K562 (cell line): ENCODE data around the gene NAT14. TPM values are rescaled to one million over a fixed set of nuclear protein-coding genes. Genes with fewer than 3 reads are reported as not detected.

ENCODE experiments used
- ATAC-seq: fragments of 200-7000 bp; cut with Tn5 transposase; 3 replicates; pipeline ENCODE4 v1.9.1; 2020; ENCODE audit warnings: moderate library complexity
- BruUV-seq: library from RNA; stranded (reverse); fragments of 400-500 nt; replicated peaks from 2 replicates; lab custom pipeline; 2021; lab: Mats Ljungman, UMichigan
- CTCF ChIA-PET: fragments of 300-600 bp; formaldehyde crosslinking; extraction: SDS; loops from one replicate; lab custom pipeline; 2021; ENCODE audit warnings: low intra/inter-chr PET ratio; lab: Yijun Ruan, JAX
- POLR2A ChIA-PET: fragments of 300-600, 350-650 bp; sonication (Branson Sonifier 250); formaldehyde crosslinking; extraction: SDS; loops from one replicate; lab custom pipeline; 2021; ENCODE audit warnings: antibody characterized with exemption, inconsistent platforms; lab: Yijun Ruan, JAX
- DNase-seq, 4 experiments: peaks; one replicate each; pipeline versions ENCODE4 v3.0.0 to v3.0.0-alpha.2; 2011 to 2018; ENCODE audit warnings: low spot score in 3 of 4, mixed read lengths in 3 of 4; ENCODE audit errors: extremely low read depth in 1 of 4
- FAIRE-seq: peaks from 2 replicates; lab custom pipeline; 2011; peaks lifted over from hg19 to GRCh38; lab: Jason Lieb, UNC
- H2AFZ ChIP-seq: 2 replicates; pipeline ENCODE4 v1.6.0; 2011; ENCODE audit warnings: low read depth, low read length, control low read depth, inconsistent platforms
- H3K27ac ChIP-seq: fragments of 200-600 bp; 3 replicates; pipeline ENCODE4 v1.8.0; 2011; ENCODE audit warnings: low read depth, mild to moderate bottlenecking, control low read depth, inconsistent platforms, low read length, moderate library complexity, mixed read lengths; ENCODE audit errors: extremely low read depth
- H3K27me3 ChIP-seq, 2 experiments: fragments of 300-600 bp in 1 of 2; 2 replicates in 1 of 2; 3 replicates in 1 of 2; pipeline versions ENCODE4 v1.6.0 to v1.8.0; 2011; ENCODE audit warnings: inconsistent platforms in 2 of 2, low read length in 2 of 2, mild to moderate bottlenecking in 1 of 2, mixed read lengths in 1 of 2, moderate library complexity in 1 of 2; ENCODE audit not compliant: control insufficient read depth in 2 of 2, insufficient read depth in 2 of 2
- H3K36me3 ChIP-seq: fragments of 300-600 bp; 3 replicates; pipeline ENCODE4 v1.8.0; 2011; ENCODE audit warnings: mild to moderate bottlenecking, low read length, inconsistent platforms; ENCODE audit not compliant: control insufficient read depth, insufficient read depth
- H3K4me1 ChIP-seq, 2 experiments: fragments of 200-600 bp in 1 of 2; replicated peaks in 1 of 2; 2 replicates in 1 of 2; 3 replicates in 1 of 2; pipeline versions ENCODE4 v1.5.1 to v1.8.0; 2011; ENCODE audit warnings: inconsistent platforms in 2 of 2, low read length in 2 of 2, mild to moderate bottlenecking in 1 of 2, mixed read lengths in 1 of 2, moderate library complexity in 1 of 2; ENCODE audit not compliant: control insufficient read depth in 2 of 2, insufficient read depth in 2 of 2
- H3K4me2 ChIP-seq: 2 replicates; pipeline ENCODE4 v1.6.1; 2011; ENCODE audit warnings: low read length, control low read depth, inconsistent platforms, mixed read lengths; ENCODE audit not compliant: insufficient read depth
- H3K4me3 ChIP-seq: fragments of 200-600 bp; sonication (generic), shearing (Covaris generic); 2 replicates; pipeline ENCODE4 v1.5.1; 2016; ENCODE audit warnings: control low read depth, inconsistent platforms
- H3K79me2 ChIP-seq: fragments of 200-600 bp; 3 replicates; pipeline ENCODE4 v1.8.0; 2011; ENCODE audit warnings: low read length, inconsistent platforms; ENCODE audit not compliant: control insufficient read depth, insufficient read depth
- H3K9ac ChIP-seq, 2 experiments: 2 replicates each; pipeline versions ENCODE4 v1.6.0 to v1.6.1; 2011; ENCODE audit warnings: low read depth in 2 of 2, low read length in 2 of 2, control low read depth in 1 of 2, inconsistent platforms in 1 of 2, mild to moderate bottlenecking in 1 of 2, mixed read lengths in 1 of 2; ENCODE audit not compliant: insufficient read depth in 1 of 2
- H3K9me1 ChIP-seq: one replicate; pipeline ENCODE4 v1.6.0; 2011; ENCODE audit warnings: inconsistent platforms, mild to moderate bottlenecking, low read length, moderate library complexity; ENCODE audit not compliant: control insufficient read depth, insufficient read depth
- H3K9me3 ChIP-seq: replicated peaks from 2 replicates; pipeline ENCODE4 v1.5.1; 2011; ENCODE audit warnings: low read depth, low read length, inconsistent platforms; ENCODE audit not compliant: control insufficient read depth, insufficient read depth
- H4K20me1 ChIP-seq: replicated peaks from 2 replicates; pipeline ENCODE4 v1.6.1; 2011; ENCODE audit warnings: low read length, inconsistent platforms, mixed read lengths; ENCODE audit not compliant: control insufficient read depth, insufficient read depth
- CBX3 ChIP-seq, 2 experiments: IDR thresholded peaks; 1 replicate in 1 of 2; 2 replicates in 1 of 2; pipeline ENCODE4 v1.6.1; 2012; ENCODE audit warnings: inconsistent platforms in 2 of 2, low read length in 2 of 2, borderline replicate concordance in 1 of 2, control low read depth in 1 of 2
- DPF2 ChIP-seq: fragments of 450-650 bp; IDR thresholded peaks from 2 replicates; pipeline ENCODE4 v1.6.1; 2016
- ELF1 ChIP-seq: fragments of 200-800 bp; sonication (Bioruptor generic); IDR thresholded peaks from 2 replicates; pipeline ENCODE4 v1.6.1; 2016; ENCODE audit warnings: missing genetic modification characterization, missing compliant biosample characterization
- FOXA1 ChIP-seq: fragments of 450-650 bp; IDR thresholded peaks from 2 replicates; pipeline ENCODE4 v1.6.1; 2016; ENCODE audit warnings: mild to moderate bottlenecking, borderline replicate concordance
- HDAC1 ChIP-seq, 2 experiments: fragments of 450-650 bp; IDR thresholded peaks; 2 replicates each; pipeline ENCODE4 v1.6.1; 2016 to 2017; ENCODE audit warnings: inconsistent platforms in 1 of 2, mild to moderate bottlenecking in 1 of 2, moderate library complexity in 1 of 2
- KAT7 ChIP-seq: sonication (generic); formaldehyde crosslinking; IDR thresholded peaks from 2 replicates; pipeline ENCODE4 v1.8.0; 2022; ENCODE audit warnings: missing genetic modification reagents, mild to moderate bottlenecking, borderline replicate concordance
- NFRKB ChIP-seq: fragments of 450-650 bp; IDR thresholded peaks from 2 replicates; pipeline ENCODE4 v1.6.1; 2016; ENCODE audit warnings: low read depth
- POLR2A ChIP-seq: fragments of 450-650 bp; conservative IDR thresholded peaks from 2 replicates; pipeline ENCODE4 v1.6.1; 2016
- SPI1 ChIP-seq: IDR thresholded peaks from 2 replicates; pipeline ENCODE4 v1.6.1; 2011; ENCODE audit warnings: low read depth, low read length, control low read depth, borderline replicate concordance
- ZBTB7A ChIP-seq: IDR thresholded peaks from 2 replicates; pipeline ENCODE4 v1.6.1; 2011; ENCODE audit warnings: low read depth, mild to moderate bottlenecking, low read length, moderate library complexity, borderline replicate concordance; ENCODE audit not compliant: control insufficient read depth
- ZNF232 ChIP-seq: sonication (generic); formaldehyde crosslinking; IDR thresholded peaks from 2 replicates; pipeline ENCODE4 v1.8.0; 2022; ENCODE audit warnings: mild to moderate bottlenecking, missing genetic modification reagents
- ZNF24 ChIP-seq: fragments of 450-650 bp; IDR thresholded peaks from 2 replicates; pipeline ENCODE4 v1.6.1; 2016
- WGBS: fragments of 100-300 bp; shearing (Covaris generic); methylation state at CpG from one replicate; pipeline ENCODE4 v1.1.6; 2016; ENCODE audit warnings: low coverage, mixed read lengths; ENCODE audit not compliant: insufficient coverage; ENCODE audit errors: missing lambda C conversion rate; 5-methylcytosine and 5-hydroxymethylcytosine counted together
- in situ Hi-C: fragments of 300-500 bp; cut with MboI; formaldehyde crosslinking; loops from 4 replicates; pipeline ENCODE4 v1.15.0; 2018; ENCODE audit warnings: inconsistent platforms, mixed read lengths
- intact Hi-C: fragments of 100-400 bp; cut with micrococcal nuclease; formaldehyde crosslinking; loops from 2 replicates; pipeline ENCODE4 v1.14.2; 2022
- polyA plus RNA-seq, 8 experiments: library from polyadenylated mRNA; depleted of rRNA in 4 of 8; stranded (reverse) in 5 of 8; unstranded in 3 of 8; fragments of >200 nt; fragmentation: Nextera tagmentation in 2 of 8; fragmentation: Illumina TruSeq in 1 of 8; extraction: Ambion mirVana in 2 of 8; extraction: Trizol in 1 of 8; gene quantifications; 2 replicates each; pipeline versions ENCODE4 v1.2.1 to v1.2.3, GENCODE V29; 2011 to 2014; ENCODE audit warnings: inconsistent platforms in 1 of 8, missing spikeins in 1 of 8
- total RNA-seq, 7 experiments: library from RNA; depleted of rRNA in 6 of 7; stranded (reverse); fragments of >200 nt in 6 of 7; fragmentation: Illumina TruSeq in 2 of 7; extraction: Trizol in 2 of 7; gene quantifications; 2 replicates each; pipeline versions ENCODE4 v1.2.1 to v1.2.3, GENCODE V29; 2011 to 2021; ENCODE audit warnings: low replicate concordance in 1 of 7
- TF ChIP-seq, protein P1 (sequence below): fragments of 450-650 bp; IDR thresholded peaks from 2 replicates; pipeline ENCODE4 v1.6.1; 2016
- TF ChIP-seq, protein P2 (sequence below), 2 experiments: fragments of 450-650 bp; formaldehyde crosslinking in 1 of 2; IDR thresholded peaks; 2 replicates each; pipeline versions ENCODE4 v1.4.0 to v1.6.1; 2014 to 2020; ENCODE audit warnings: mild to moderate bottlenecking in 2 of 2, borderline replicate concordance in 1 of 2, low read depth in 1 of 2

NAT14 gene
- total and polyA plus RNA-seq, 9 of the 15 experiments (the other 6 are each of a cell fraction or from before 2014, with no cell fraction given): 2.4 to 77.0 (median 26.7) TPM

- H3K4me3 ChIP-seq: peak overlapping the region; percentile 64
- peaks cover 6 to 19% of the 10 kb centered on the region in 2 experiments for H3K27me3 ChIP-seq
- H3K9me1 ChIP-seq: no peaks in the 10 kb centered on the region
- DNase-seq: peak; percentile 84 to 95 (median 92)
- POLR2A ChIA-PET: no interaction called here
- CTCF ChIA-PET: no interaction called here
- intact Hi-C loops: no loop called here
- peaks cover 10% of the 10 kb centered on the region for H4K20me1 ChIP-seq
- ATAC-seq: peak; percentile 90
- in situ Hi-C loops: loop anchor here (25.0 kb wide), 1 partner anchor 778 kb away; the partner anchor contains the start of gene LILRB4
- no peaks in the 10 kb centered on the region for H3K9me3 ChIP-seq
- peak overlapping the region; percentile 83 for H3K4me2 ChIP-seq
- H2AFZ ChIP-seq: peak overlapping the region; percentile 94
- TSS peak; percentile 48 for BruUV-seq
- FAIRE-seq: peak; percentile 94
- H3K36me3 ChIP-seq: no peaks in the 10 kb centered on the region
- peaks cover 18 to 54% of the 10 kb centered on the region in 2 experiments for H3K4me1 ChIP-seq
- peak overlapping the region; percentile 87 for H3K27ac ChIP-seq
- peak overlapping the region; percentile 88 to 91 for H3K9ac ChIP-seq
- no peaks in the 10 kb centered on the region for H3K79me2 ChIP-seq
- 2% methylated on average over 31 of the region's 39 CpGs for WGBS
- TF ChIP-seq FOXA1: no peak
- 0 out of 3 replicates have a peak, but pooled peaks of 1 of the 2 experiments have one; percentile 22 for TF ChIP-seq CBX3 (IDR thresholded peaks at IDR 0.05; ENCODE audit: borderline replicate concordance in 1 of 2, low read length in 2 of 2)
- no peak for TF ChIP-seq ZNF24
- TF ChIP-seq SPI1: peak; percentile 61
- TF ChIP-seq KAT7 (CRISPR knock-in tag): no peak
- TF ChIP-seq ZBTB7A: peak; percentile 87; the same call in 1 of the 2 replicates
- peak; percentile 68 for TF ChIP-seq POLR2A
- TF ChIP-seq DPF2: 0 out of 2 replicates have a peak, but pooled peaks have one; percentile 35
- TF ChIP-seq, protein P1, sequence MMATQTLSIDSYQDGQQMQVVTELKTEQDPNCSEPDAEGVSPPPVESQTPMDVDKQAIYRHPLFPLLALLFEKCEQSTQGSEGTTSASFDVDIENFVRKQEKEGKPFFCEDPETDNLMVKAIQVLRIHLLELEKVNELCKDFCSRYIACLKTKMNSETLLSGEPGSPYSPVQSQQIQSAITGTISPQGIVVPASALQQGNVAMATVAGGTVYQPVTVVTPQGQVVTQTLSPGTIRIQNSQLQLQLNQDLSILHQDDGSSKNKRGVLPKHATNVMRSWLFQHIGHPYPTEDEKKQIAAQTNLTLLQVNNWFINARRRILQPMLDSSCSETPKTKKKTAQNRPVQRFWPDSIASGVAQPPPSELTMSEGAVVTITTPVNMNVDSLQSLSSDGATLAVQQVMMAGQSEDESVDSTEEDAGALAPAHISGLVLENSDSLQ: peak; percentile 95
- TF ChIP-seq HDAC1 (IDR thresholded peaks at IDR 0.05): 0 out of 4 replicates have a peak, but pooled peaks of 1 of the 2 experiments have one; percentile 17
- no peak for TF ChIP-seq NFRKB
- no peak for TF ChIP-seq ZNF232
- TF ChIP-seq, protein P2, sequence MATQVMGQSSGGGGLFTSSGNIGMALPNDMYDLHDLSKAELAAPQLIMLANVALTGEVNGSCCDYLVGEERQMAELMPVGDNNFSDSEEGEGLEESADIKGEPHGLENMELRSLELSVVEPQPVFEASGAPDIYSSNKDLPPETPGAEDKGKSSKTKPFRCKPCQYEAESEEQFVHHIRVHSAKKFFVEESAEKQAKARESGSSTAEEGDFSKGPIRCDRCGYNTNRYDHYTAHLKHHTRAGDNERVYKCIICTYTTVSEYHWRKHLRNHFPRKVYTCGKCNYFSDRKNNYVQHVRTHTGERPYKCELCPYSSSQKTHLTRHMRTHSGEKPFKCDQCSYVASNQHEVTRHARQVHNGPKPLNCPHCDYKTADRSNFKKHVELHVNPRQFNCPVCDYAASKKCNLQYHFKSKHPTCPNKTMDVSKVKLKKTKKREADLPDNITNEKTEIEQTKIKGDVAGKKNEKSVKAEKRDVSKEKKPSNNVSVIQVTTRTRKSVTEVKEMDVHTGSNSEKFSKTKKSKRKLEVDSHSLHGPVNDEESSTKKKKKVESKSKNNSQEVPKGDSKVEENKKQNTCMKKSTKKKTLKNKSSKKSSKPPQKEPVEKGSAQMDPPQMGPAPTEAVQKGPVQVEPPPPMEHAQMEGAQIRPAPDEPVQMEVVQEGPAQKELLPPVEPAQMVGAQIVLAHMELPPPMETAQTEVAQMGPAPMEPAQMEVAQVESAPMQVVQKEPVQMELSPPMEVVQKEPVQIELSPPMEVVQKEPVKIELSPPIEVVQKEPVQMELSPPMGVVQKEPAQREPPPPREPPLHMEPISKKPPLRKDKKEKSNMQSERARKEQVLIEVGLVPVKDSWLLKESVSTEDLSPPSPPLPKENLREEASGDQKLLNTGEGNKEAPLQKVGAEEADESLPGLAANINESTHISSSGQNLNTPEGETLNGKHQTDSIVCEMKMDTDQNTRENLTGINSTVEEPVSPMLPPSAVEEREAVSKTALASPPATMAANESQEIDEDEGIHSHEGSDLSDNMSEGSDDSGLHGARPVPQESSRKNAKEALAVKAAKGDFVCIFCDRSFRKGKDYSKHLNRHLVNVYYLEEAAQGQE (IDR thresholded peaks at IDR 0.05; ENCODE audit: borderline replicate concordance): 0 out of 2 replicates have a peak, but pooled peaks have one; percentile 9
- TF ChIP-seq, protein P2 (CRISPR knock-in tag; IDR thresholded peaks at IDR 0.05; ENCODE audit: low read depth): no peak
- TF ChIP-seq ELF1 (tag): peak; percentile 61
Observed at GRCh38 chr19:55440411-55441105, 44.4 kb upstream of the NAT14 start.
